Smooth muscle cell of the brain vasculature (primary cell): Measurements from ENCODE around the gene FGD5.

Source experiments
- DNase-seq: peaks from one replicate; pipeline ENCODE4 v3.0.0-alpha.2; 2012; ENCODE audit warnings: low read depth, low spot score

Gene FGD5, protein sequence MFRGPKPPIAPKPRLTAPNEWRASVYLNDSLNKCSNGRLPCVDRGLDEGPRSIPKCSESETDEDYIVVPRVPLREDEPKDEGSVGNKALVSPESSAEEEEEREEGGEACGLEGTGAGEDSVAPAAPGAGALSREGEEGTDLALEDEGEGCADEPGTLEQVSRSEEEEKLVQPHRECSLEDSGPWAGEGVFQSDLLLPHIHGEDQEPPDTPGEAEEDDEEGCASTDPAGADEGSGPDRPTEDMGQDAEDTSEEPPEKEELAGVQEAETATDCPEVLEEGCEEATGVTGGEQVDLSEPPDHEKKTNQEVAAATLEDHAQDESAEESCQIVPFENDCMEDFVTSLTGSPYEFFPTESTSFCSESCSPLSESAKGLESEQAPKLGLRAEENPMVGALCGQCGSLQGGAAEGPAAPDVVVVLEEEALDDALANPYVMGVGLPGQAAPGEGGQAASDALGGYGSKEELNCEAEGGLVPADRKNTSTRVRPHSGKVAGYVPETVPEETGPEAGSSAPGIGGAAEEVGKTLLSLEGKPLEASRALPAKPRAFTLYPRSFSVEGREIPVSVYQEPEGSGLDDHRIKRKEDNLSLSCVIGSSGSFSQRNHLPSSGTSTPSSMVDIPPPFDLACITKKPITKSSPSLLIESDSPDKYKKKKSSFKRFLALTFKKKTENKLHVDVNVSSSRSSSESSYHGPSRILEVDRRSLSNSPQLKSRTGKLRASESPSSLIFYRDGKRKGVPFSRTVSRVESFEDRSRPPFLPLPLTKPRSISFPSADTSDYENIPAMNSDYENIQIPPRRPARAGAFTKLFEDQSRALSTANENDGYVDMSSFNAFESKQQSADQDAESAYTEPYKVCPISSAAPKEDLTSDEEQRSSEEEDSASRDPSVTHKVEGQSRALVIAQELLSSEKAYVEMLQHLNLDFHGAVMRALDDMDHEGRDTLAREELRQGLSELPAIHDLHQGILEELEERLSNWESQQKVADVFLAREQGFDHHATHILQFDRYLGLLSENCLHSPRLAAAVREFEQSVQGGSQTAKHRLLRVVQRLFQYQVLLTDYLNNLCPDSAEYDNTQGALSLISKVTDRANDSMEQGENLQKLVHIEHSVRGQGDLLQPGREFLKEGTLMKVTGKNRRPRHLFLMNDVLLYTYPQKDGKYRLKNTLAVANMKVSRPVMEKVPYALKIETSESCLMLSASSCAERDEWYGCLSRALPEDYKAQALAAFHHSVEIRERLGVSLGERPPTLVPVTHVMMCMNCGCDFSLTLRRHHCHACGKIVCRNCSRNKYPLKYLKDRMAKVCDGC (N-terminal part only)

GRCh38 chr3:14818804-14819500 lies at the start of gene FGD5:
TSS of gene FGD5 (plus strand) at chr3:14818962. CDS start at chr3:14819072, 110 bp downstream.
- no peak for DNase-seq

DNA sequence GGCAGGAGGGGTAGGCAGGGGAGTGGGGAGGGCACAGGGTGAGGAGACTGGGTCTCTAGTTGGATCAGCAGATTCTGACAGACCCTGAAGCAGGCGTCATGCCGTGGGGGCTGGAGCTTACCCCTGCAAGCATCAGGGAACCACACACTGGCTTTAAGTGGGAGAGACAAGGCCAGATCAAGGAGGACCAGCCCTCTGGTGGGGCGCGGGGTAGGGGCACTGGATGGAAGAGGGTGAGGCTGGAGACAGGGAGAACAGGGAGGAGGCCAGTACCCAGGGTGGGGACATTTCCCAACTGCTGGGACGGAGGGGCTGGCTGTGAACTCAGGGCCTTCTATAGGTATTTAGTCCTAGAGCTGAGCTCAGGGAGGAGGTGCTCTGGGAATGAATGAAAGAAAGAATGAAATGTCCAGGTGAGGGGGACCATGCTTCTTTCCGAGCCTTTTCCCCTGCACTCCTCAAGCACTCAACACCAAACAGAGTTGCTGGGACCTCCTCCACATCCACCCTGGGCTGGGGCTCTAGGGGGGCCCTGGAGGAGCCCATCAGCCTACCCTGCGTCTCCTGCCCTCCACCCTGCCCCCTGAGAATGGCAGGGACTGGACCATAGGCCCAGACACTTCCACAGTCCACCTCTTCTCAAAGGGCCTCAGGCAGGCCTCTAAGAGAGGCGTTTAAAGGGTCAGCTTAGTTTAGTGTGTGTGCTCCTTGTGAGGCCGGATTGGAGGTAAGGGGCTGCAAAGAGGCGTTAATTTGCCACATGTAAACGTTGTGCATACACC lies 49.0 kb upstream of the FGD5 start:
- DNase-seq = no peak

GRCh38 chr3:14770591-14770990 lies 48.2 kb upstream of the FGD5 start:
- no peak for DNase-seq

DNA sequence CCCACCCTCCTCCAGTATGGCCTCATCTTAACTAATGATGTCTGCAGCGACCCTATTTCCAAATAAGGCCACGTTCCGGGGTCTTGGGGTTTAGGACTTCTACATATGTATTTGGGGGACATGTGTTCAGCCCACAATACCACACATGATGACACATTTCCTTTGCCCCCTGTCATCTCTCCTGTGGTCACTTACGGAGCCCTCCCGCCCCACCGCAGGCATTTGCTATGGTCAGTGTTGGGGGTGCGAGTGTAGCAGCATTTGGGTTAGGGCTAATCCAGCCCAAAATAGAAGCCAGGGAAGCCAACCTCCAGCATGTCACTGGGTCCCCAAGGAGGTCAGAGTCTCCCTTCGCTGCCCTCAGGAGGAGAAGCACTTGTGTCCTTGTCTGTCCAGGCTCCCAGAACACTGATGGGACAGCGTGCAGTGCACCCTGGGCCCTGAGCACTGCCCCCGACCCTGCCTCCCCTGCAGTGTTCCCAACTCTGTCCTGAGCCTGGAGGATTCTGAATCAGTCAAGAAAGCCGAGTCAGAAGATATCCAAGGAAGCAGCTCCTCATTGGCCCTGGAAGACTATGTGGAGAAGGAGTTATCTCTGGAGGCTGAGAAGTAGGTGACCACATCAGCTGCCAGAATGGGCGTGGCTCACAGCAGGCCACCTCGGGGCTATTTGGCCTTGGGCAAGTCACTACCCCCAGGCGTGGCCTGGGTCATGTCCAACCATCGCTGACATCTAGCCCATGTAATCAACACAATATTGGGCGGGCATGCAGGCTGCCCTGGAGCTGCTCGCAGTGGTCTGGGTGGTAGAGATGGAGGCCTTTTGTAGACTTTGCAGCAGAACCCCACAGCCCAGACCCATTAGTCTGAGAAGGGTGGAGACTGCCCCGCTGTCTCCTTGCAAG lies 46.9 kb upstream of the FGD5 start:
- no peak for DNase-seq

- DNase-seq = no peak
Measured at GRCh38 chr3:14772533-14773138, 46.1 kb upstream of the FGD5 start.

GRCh38 chr3:14773281-14773680 lies 45.5 kb upstream of the FGD5 start:
- DNase-seq = no peak

DNA sequence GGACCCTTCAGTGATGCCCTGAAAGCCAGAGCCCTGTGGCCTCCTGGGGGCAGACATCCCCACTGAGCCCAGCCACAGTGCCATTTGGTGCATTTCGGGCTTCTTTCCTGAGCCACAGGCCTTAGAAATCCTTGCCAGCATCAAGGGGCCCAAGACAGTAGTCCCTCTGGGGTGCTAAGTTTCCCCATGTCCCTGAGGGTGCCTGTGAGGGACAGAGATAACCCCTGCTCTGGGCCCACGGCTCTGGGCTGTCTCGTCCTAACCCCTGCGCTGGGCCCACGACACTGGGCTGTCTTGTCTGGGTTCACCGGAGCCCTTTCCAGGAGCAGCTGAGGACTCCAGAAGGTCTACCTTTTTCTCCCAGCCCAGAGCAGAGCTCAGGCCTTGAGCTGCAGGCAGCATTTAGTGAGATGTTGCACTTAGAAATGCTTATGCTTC lies 45.1 kb upstream of the FGD5 start:
- no peak for DNase-seq

- no peak for DNase-seq
Measured at GRCh38 chr3:14774431-14774830, 44.3 kb upstream of the FGD5 start.

GRCh38 chr3:14775011-14775410 lies 43.8 kb upstream of the FGD5 start:
- no peak for DNase-seq

DNA sequence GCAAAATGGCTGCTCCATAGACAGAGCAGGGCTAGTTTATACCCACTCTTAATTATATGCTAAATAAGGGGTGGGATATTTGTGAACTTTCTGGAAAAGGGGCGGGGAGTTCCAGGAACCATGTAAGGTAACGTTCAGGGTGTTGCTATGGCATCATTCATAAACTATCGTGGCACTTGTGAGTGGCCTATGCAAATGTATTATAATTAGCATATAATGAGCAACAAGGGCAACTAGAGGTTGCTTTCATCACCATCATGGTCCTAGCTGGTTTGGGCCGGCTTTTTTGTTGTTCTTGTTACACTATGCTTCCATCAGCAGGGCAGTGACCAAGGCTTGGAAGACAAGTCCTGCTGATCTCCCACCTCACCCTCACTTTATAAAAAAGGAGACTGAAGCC lies 43.2 kb upstream of the FGD5 start:
- DNase-seq = no peak

DNA sequence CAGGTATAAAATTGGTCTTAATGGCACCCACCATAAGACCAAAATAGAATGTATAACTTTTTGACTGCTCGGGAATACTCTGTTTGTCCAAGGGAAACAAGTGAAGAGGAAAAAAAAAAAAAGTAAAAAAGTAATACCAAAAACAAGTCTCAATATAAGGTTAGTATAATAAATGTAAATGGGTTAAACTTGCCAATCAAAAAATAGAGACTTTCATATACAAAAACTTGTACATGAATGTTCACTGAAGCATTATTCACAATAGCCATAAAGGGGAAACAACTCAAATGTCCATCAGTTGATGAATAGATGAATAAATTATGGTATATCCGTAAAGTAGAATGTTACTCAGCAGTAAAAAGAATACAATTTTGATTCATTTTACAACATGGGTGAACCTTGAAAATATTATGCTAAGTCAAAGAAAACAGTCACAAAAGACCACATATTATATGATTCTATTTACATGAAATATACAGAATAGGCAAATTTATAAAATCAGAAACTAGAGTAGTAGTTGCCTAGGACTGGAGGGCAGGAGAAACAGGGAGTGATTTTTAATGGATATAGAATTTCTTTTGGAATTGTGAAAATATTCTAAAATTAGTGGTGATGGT lies 39.6 kb upstream of the FGD5 start:
- no peak for DNase-seq

- DNase-seq = no peak
Measured at GRCh38 chr3:14780927-14781507, 37.7 kb upstream of the FGD5 start.

- DNase-seq = no peak
Measured at GRCh38 chr3:14783480-14784086, 35.2 kb upstream of the FGD5 start.

DNA sequence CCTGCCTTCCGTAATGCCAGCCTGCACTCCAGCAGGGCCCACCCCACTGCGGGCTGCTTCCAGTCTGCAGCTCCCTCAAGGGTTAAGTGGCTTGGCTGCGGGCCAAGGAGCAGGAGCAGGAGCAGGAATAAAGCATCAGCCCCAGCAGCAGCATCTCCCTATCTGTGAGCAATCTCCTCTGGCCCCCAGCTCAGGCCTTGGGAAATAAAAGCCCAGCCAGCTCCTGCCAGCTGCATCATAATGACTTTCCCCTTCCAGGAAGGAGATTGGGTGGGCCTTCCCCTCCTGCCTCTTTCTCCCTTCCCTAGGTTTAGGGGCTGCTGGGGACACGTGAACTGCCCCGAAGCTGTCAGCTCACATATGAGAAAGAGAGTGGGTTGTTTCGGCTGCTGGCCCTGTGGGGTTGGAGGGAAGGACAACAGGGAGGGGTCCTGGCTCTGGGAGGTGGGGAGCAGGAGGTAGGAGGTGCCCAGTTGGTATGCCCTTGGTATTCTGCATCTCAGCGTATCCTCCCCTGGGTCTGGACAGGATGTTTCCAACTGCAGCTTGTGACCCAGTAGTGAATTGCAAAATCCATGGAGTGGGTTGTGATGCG lies 34.6 kb upstream of the FGD5 start:
- no peak for DNase-seq

DNA sequence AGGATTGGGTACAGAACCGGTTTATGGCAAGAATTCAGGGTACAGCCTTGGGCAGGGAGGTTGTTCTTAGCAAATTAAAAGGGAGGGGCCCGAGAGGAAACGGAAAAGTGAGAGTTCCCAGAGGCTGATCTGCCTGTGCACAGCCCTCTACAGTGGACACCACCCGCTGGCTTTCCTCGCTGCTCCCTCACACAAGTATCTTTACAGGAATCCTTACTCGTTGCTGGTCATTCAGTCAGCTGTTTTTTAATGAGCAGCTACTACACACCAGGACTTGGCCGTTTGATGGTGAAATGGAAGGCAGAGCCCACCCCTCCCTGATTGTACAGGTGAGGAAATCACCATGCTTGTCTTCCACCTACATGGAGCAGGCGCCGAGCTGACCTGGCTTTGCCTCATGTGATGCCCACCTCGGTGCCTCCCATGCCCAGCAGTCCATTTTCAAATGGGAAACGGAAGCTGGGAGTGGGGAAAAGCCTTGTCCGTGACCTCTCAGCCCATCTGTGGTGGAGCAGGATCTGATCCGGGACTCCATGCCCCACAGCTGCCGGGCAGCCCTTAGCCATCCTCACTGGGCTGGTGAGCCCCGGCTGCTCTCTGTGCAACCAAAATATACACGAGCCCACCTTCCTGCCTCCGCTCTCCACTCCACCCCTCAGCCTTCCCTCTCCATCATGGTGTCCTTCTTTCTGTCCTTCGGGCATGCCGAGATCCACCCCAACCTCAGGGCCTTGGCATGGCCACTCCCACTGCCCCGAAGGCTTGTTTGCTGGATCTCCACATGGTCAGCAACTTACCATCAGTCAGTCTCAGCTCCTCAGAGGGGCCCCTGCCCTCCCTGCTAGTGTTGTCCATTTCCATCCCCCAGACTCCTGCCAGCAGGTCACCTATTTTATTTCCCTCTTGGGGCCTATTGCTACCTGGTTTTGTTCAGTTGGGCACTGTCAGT lies 33.3 kb upstream of the FGD5 start:
- no peak for DNase-seq

- DNase-seq = no peak
Measured at GRCh38 chr3:14786369-14786768, 32.4 kb upstream of the FGD5 start.
